ENCODE data around the gene B4GALT7. TPM values are rescaled to one million over a fixed set of nuclear protein-coding genes. Genes with fewer than 3 reads are reported as not detected.

The B4GALT7 gene
- total and polyA plus RNA-seq, 2 donors = 14.1 to 29.1 TPM

DNA sequence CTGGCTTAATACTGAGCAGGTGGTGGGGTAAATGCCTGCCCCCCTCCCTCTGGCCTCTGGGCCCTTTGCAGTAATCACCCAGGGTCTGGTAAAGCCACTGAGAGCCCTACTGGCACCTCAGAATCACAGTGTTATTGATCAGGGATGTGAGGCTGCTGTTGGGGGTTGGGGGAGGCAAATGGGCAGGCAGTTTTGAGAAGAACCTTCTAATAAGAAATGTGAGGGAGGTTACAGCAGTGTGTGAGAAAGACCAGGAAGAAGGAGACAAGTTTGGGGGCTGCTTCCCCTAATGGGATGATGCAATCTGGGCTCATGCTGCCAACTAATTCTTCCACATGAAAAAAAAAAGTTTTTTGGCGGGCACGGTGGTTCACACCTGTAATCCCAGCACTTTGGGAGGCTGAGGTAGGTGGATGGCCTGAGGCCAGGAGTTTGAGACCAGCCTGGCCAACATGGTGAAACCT, 3.1 kb upstream of the B4GALT7 start:
- Histone ChIP-seq H3K4me1 (ENCODE audit: control insufficient read depth in 2 of 2, insufficient read depth in 2 of 2, low read length in 2 of 2) (peaks cover 12 to 28% of the 10 kb centered on the region in 2 donors), H3K4me3 (ENCODE audit: low read length in 2 of 2) (no peak overlapping the region), H3K9me3 (ENCODE audit: control insufficient read depth in 2 of 2, insufficient read depth in 1 of 2, low read length in 1 of 2) (peaks cover 0 to 4% of the 10 kb centered on the region in 2 donors), H3K36me3 (ENCODE audit: control insufficient read depth in 2 of 2, insufficient read depth in 2 of 2, low read length in 1 of 2) (peaks cover 36 to 37% of the 10 kb centered on the region in 2 donors), H3K27me3 (ENCODE audit: control insufficient read depth in 2 of 2, insufficient read depth in 1 of 2, low read length in 1 of 2) (peaks cover 0 to 6% of the 10 kb centered on the region in 2 donors), H3K27ac (ENCODE audit: low read depth in 1 of 2, low read length in 1 of 2) (no peak overlapping the region)
- 96% methylated on average over 2 of the region's 2 CpGs for WGBS
- DNase-seq (ENCODE audit: low read depth in 6 of 9, low spot score in 9 of 9) = no peak

DNA sequence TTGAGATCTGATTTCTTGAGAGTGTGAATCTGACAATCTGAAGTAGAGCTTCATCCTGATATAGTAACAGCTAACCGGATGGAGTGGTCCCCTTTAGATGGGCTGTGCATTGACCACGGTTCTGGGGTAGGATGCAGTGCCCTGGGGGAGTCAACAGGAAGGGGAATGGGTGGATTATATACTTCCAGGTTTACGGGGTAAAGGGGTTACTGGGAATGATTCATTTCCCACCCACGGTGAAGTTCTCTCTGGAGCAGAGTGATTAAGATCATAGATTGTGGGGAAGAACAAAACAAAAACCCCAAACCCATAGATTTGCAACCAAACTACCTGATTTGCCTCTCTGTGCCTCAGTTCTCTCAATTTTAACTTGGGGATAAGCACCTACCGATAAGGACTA, 1.5 kb upstream of the B4GALT7 start:
- no peak overlapping the region for H3K4me3 ChIP-seq (ENCODE audit: low read length in 2 of 2)
- no peak overlapping the region for H3K27ac ChIP-seq (ENCODE audit: low read depth in 1 of 2, low read length in 1 of 2)
- peaks cover 34% of the 10 kb centered on the region in 2 donors for H3K36me3 ChIP-seq (ENCODE audit: control insufficient read depth in 2 of 2, insufficient read depth in 2 of 2, low read length in 1 of 2)
- H3K9me3 ChIP-seq (ENCODE audit: control insufficient read depth in 2 of 2, insufficient read depth in 1 of 2, low read length in 1 of 2) = peaks cover 0 to 4% of the 10 kb centered on the region in 2 donors
- H3K27me3 ChIP-seq (ENCODE audit: control insufficient read depth in 2 of 2, insufficient read depth in 1 of 2, low read length in 1 of 2) = peaks cover 0 to 6% of the 10 kb centered on the region in 2 donors
- H3K4me1 ChIP-seq (ENCODE audit: control insufficient read depth in 2 of 2, insufficient read depth in 2 of 2, low read length in 2 of 2) = peaks cover 4 to 17% of the 10 kb centered on the region in 2 donors
- WGBS = 44% methylated on average over 5 of the region's 5 CpGs
- DNase-seq (ENCODE audit: low read depth in 6 of 9, low spot score in 9 of 9) = no peak

DNA sequence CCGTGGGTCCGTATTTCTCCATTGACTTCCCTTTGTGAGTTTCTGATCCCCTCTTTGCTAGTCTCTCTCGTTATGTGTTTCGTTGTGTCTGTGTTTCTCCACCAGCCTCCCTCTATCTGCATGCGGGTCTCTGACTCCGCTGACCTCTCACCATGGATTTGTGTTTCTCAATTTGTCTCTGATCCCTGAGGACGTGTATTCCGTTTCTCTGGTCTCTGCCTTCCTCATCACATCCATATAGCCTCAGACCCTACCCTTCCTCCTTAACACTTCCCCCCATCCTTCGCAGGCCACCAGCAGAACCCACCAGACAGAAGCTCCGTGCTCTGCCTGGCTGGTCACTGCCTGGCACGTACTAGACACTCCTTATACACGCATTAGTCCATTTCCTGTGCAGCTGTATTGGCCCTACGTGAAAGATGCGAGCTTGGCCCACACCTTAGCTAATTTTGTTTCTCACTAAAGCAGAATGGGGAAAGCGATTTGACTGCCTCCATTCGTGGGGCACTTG, 631 bp downstream of the B4GALT7 start:
- H3K9me3 ChIP-seq (ENCODE audit: control insufficient read depth in 2 of 2, insufficient read depth in 1 of 2, low read length in 1 of 2) = peaks cover 0 to 4% of the 10 kb centered on the region in 2 donors
- peak overlapping the region; percentile 61 to 75 for H3K4me3 ChIP-seq (ENCODE audit: low read length in 2 of 2)
- WGBS = 8% methylated on average over 16 of the region's 16 CpGs
- peaks cover 13 to 14% of the 10 kb centered on the region in 2 donors for H3K36me3 ChIP-seq (ENCODE audit: control insufficient read depth in 2 of 2, insufficient read depth in 2 of 2, low read length in 1 of 2)
- H3K4me1 ChIP-seq (ENCODE audit: control insufficient read depth in 2 of 2, insufficient read depth in 2 of 2, low read length in 2 of 2) = peaks cover 4 to 16% of the 10 kb centered on the region in 2 donors
- H3K27ac ChIP-seq (ENCODE audit: low read depth in 1 of 2, low read length in 1 of 2) = peak overlapping the region in 1 of 2 donors; percentile 86
- peak in 1 of 9 donors; percentile 14 for DNase-seq (ENCODE audit: low read depth in 6 of 9, low spot score in 9 of 9)
- H3K27me3 ChIP-seq (ENCODE audit: control insufficient read depth in 2 of 2, insufficient read depth in 1 of 2, low read length in 1 of 2) = peaks cover 0 to 6% of the 10 kb centered on the region in 2 donors

GRCh38 chr5:177601126-177601525, 1.2 kb downstream of the B4GALT7 start:
- H3K4me1 ChIP-seq (ENCODE audit: control insufficient read depth in 2 of 2, insufficient read depth in 2 of 2, low read length in 2 of 2) = peaks cover 4 to 16% of the 10 kb centered on the region in 2 donors
- DNase-seq (ENCODE audit: low read depth in 6 of 9, low spot score in 9 of 9) = no peak
- H3K9me3 ChIP-seq (ENCODE audit: control insufficient read depth in 2 of 2, insufficient read depth in 1 of 2, low read length in 1 of 2) = peaks cover 0 to 4% of the 10 kb centered on the region in 2 donors
- peaks cover 8 to 12% of the 10 kb centered on the region in 2 donors for H3K36me3 ChIP-seq (ENCODE audit: control insufficient read depth in 2 of 2, insufficient read depth in 2 of 2, low read length in 1 of 2)
- peaks cover 0 to 6% of the 10 kb centered on the region in 2 donors for H3K27me3 ChIP-seq (ENCODE audit: control insufficient read depth in 2 of 2, insufficient read depth in 1 of 2, low read length in 1 of 2)
- H3K27ac ChIP-seq (ENCODE audit: low read depth in 1 of 2, low read length in 1 of 2) = no peak overlapping the region
- H3K4me3 ChIP-seq (ENCODE audit: low read length in 2 of 2) = no peak overlapping the region
- 96% methylated on average over 11 of the region's 11 CpGs for WGBS

- no peak for DNase-seq (ENCODE audit: low read depth in 6 of 9, low spot score in 9 of 9)
- Histone ChIP-seq H3K27ac (ENCODE audit: low read depth in 1 of 2, low read length in 1 of 2) (no peak overlapping the region), H3K4me1 (ENCODE audit: control insufficient read depth in 2 of 2, insufficient read depth in 2 of 2, low read length in 2 of 2) (peaks cover 4 to 16% of the 10 kb centered on the region in 2 donors), H3K27me3 (ENCODE audit: control insufficient read depth in 2 of 2, insufficient read depth in 1 of 2, low read length in 1 of 2) (peaks cover 0 to 6% of the 10 kb centered on the region in 2 donors), H3K4me3 (ENCODE audit: low read length in 2 of 2) (no peak overlapping the region), H3K9me3 (ENCODE audit: control insufficient read depth in 2 of 2, insufficient read depth in 1 of 2, low read length in 1 of 2) (peaks cover 0 to 4% of the 10 kb centered on the region in 2 donors), H3K36me3 (ENCODE audit: control insufficient read depth in 2 of 2, insufficient read depth in 2 of 2, low read length in 1 of 2) (peaks cover 1 to 5% of the 10 kb centered on the region in 2 donors)
- WGBS = 95% methylated on average over 13 of the region's 13 CpGs
Measured at GRCh38 chr5:177601577-177602457, 1.9 kb downstream of the B4GALT7 start.

DNA sequence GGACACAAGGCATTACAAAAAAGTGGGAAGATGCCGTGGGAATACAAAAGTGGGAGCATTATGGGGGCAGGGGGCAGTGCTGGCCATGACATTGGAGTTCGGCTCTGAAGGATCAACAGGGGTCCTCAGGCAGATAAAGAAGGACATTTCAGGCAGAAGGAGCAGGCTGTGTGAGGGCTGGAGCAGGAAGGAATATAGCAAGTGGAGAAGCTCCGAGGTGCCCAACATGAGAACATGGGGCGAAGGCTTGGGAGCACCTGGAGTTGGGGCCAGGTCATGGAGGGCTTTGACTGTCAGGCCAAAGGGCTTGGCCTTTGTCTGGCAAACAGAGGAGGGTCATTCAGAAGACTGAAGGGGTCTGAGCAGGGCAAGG, 2.5 kb downstream of the B4GALT7 start:
- DNase-seq (ENCODE audit: low read depth in 6 of 9, low spot score in 9 of 9) = no peak
- 96% methylated on average over 4 of the region's 4 CpGs for WGBS
- Histone ChIP-seq H3K27ac (ENCODE audit: low read depth in 1 of 2, low read length in 1 of 2) (no peak overlapping the region), H3K4me1 (ENCODE audit: control insufficient read depth in 2 of 2, insufficient read depth in 2 of 2, low read length in 2 of 2) (peaks cover 4 to 16% of the 10 kb centered on the region in 2 donors), H3K9me3 (ENCODE audit: control insufficient read depth in 2 of 2, insufficient read depth in 1 of 2, low read length in 1 of 2) (peaks cover 0 to 4% of the 10 kb centered on the region in 2 donors), H3K36me3 (ENCODE audit: control insufficient read depth in 2 of 2, insufficient read depth in 2 of 2, low read length in 1 of 2) (peaks cover 0 to 3% of the 10 kb centered on the region in 2 donors), H3K27me3 (ENCODE audit: control insufficient read depth in 2 of 2, insufficient read depth in 1 of 2, low read length in 1 of 2) (peaks cover 0 to 6% of the 10 kb centered on the region in 2 donors), H3K4me3 (ENCODE audit: low read length in 2 of 2) (no peak overlapping the region)

DNA sequence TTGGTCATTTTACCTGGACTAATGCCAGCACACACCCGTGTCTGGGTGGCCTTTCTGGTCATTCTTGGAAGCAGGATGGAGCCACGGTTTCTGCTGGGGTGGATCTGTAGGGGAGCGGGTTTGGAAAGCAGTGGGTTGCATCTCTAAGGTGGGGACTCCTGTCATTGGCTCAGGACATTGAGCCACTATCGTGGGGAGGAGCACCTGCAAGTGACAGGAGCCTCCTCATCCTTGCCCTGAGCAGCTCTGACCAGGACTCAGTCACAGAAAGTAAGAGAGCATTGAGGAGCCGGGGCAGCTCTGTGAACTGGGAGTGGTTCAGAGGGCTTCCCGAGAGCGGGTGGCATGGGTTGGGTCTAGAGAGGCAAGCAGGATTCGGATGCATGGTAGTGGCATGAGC, 3.7 kb downstream of the B4GALT7 start:
- WGBS = 95% methylated on average over 8 of the region's 8 CpGs
- Histone ChIP-seq H3K4me3 (ENCODE audit: low read length in 2 of 2) (no peak overlapping the region), H3K4me1 (ENCODE audit: control insufficient read depth in 2 of 2, insufficient read depth in 2 of 2, low read length in 2 of 2) (peaks cover 4 to 16% of the 10 kb centered on the region in 2 donors), H3K9me3 (ENCODE audit: control insufficient read depth in 2 of 2, insufficient read depth in 1 of 2, low read length in 1 of 2) (peaks cover 0 to 4% of the 10 kb centered on the region in 2 donors), H3K36me3 (ENCODE audit: control insufficient read depth in 2 of 2, insufficient read depth in 2 of 2, low read length in 1 of 2) (peaks cover 0 to 6% of the 10 kb centered on the region in 2 donors), H3K27ac (ENCODE audit: low read depth in 1 of 2, low read length in 1 of 2) (no peak overlapping the region), H3K27me3 (ENCODE audit: control insufficient read depth in 2 of 2, insufficient read depth in 1 of 2, low read length in 1 of 2) (peaks cover 0 to 3% of the 10 kb centered on the region in 2 donors)
- DNase-seq (ENCODE audit: low read depth in 6 of 9, low spot score in 9 of 9) = no peak

DNA sequence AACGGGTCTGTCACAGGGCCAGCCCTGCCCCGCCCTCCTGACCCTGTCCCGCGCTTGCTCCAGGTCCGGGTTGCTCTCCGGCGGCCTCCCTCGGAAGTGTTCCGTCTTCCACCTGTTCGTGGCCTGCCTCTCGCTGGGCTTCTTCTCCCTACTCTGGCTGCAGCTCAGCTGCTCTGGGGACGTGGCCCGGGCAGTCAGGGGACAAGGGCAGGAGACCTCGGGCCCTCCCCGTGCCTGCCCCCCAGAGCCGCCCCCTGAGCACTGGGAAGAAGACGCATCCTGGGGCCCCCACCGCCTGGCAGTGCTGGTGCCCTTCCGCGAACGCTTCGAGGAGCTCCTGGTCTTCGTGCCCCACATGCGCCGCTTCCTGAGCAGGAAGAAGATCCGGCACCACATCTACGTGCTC, 4.2 kb downstream of the B4GALT7 start:
- DNase-seq (ENCODE audit: low read depth in 6 of 9, low spot score in 9 of 9) = no peak
- Histone ChIP-seq H3K36me3 (ENCODE audit: control insufficient read depth in 2 of 2, insufficient read depth in 2 of 2, low read length in 1 of 2) (peaks cover 2 to 6% of the 10 kb centered on the region in 2 donors), H3K27ac (ENCODE audit: low read depth in 1 of 2, low read length in 1 of 2) (no peak overlapping the region), H3K4me1 (ENCODE audit: control insufficient read depth in 2 of 2, insufficient read depth in 2 of 2, low read length in 2 of 2) (peaks cover 4 to 14% of the 10 kb centered on the region in 2 donors), H3K9me3 (ENCODE audit: control insufficient read depth in 2 of 2, insufficient read depth in 1 of 2, low read length in 1 of 2) (peaks cover 0 to 4% of the 10 kb centered on the region in 2 donors), H3K4me3 (ENCODE audit: low read length in 2 of 2) (no peak overlapping the region), H3K27me3 (ENCODE audit: control insufficient read depth in 2 of 2, insufficient read depth in 1 of 2, low read length in 1 of 2) (peaks cover 0 to 3% of the 10 kb centered on the region in 2 donors)
- 98% methylated on average over 27 of the region's 27 CpGs for WGBS

DNA sequence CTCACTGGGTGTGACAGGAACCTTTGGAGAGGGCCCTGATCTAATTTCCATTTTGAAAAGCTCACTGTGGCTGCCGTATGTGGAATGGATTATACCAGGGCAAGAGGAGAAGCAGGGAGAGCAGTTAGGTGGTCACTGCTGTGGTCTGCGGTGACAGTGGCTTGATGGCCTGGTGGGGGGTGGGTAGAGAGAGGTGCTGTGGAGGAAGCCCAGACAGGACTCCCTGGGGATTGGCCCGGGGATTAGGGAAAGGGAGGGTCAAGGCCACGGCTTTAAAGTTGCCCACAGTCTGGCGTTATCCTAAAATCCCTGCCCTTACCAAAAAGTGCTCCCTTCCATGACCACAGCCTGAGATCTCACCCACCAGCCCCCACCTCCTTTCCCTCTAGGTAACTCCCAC, 4.7 kb downstream of the B4GALT7 start:
- H3K4me3 ChIP-seq (ENCODE audit: low read length in 2 of 2) = no peak overlapping the region
- H3K27ac ChIP-seq (ENCODE audit: low read depth in 1 of 2, low read length in 1 of 2) = no peak overlapping the region
- peaks cover 4 to 10% of the 10 kb centered on the region in 2 donors for H3K4me1 ChIP-seq (ENCODE audit: control insufficient read depth in 2 of 2, insufficient read depth in 2 of 2, low read length in 2 of 2)
- WGBS = 98% methylated on average over 5 of the region's 5 CpGs
- H3K36me3 ChIP-seq (ENCODE audit: control insufficient read depth in 2 of 2, insufficient read depth in 2 of 2, low read length in 1 of 2) = peaks cover 7 to 9% of the 10 kb centered on the region in 2 donors
- peaks cover 0 to 1% of the 10 kb centered on the region in 2 donors for H3K9me3 ChIP-seq (ENCODE audit: control insufficient read depth in 2 of 2, insufficient read depth in 1 of 2, low read length in 1 of 2)
- peaks cover 0 to 1% of the 10 kb centered on the region in 2 donors for H3K27me3 ChIP-seq (ENCODE audit: control insufficient read depth in 2 of 2, insufficient read depth in 1 of 2, low read length in 1 of 2)
- DNase-seq (ENCODE audit: low read depth in 6 of 9, low spot score in 9 of 9) = no peak

Data from thymus (tissue), 11 donors.